ENCODE results near the gene SCAMP4.

Gene SCAMP4, protein sequence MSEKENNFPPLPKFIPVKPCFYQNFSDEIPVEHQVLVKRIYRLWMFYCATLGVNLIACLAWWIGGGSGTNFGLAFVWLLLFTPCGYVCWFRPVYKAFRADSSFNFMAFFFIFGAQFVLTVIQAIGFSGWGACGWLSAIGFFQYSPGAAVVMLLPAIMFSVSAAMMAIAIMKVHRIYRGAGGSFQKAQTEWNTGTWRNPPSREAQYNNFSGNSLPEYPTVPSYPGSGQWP

GRCh38 chr19:1905110-1905862, at the start of gene SCAMP4, which contains the start of gene ADAT3:
SCAMP4 (plus strand) TSS chr19:1905399; CDS start chr19:1915020, 9,621 bp downstream.
ADAT3 (plus strand) TSS chr19:1905399; CDS start chr19:1912048, 6,649 bp downstream.
- no peaks in the 10 kb centered on the region for H3K27me3 ChIP-seq (replicated peaks; ENCODE audit: control insufficient read depth, insufficient read depth, low read length)
- peak within 1 kb of the TSS; percentile 75 for H3K4me3 ChIP-seq (replicated peaks; ENCODE audit: low read depth, low read length)
- H3K36me3 ChIP-seq (ENCODE audit: control insufficient read depth, insufficient read depth, low read length): peaks cover 4% of the 10 kb centered on the region
- TF ChIP-seq, protein P1, sequence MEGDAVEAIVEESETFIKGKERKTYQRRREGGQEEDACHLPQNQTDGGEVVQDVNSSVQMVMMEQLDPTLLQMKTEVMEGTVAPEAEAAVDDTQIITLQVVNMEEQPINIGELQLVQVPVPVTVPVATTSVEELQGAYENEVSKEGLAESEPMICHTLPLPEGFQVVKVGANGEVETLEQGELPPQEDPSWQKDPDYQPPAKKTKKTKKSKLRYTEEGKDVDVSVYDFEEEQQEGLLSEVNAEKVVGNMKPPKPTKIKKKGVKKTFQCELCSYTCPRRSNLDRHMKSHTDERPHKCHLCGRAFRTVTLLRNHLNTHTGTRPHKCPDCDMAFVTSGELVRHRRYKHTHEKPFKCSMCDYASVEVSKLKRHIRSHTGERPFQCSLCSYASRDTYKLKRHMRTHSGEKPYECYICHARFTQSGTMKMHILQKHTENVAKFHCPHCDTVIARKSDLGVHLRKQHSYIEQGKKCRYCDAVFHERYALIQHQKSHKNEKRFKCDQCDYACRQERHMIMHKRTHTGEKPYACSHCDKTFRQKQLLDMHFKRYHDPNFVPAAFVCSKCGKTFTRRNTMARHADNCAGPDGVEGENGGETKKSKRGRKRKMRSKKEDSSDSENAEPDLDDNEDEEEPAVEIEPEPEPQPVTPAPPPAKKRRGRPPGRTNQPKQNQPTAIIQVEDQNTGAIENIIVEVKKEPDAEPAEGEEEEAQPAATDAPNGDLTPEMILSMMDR (IDR thresholded peaks at IDR 0.05; ENCODE audit: insufficient read depth, low read length, poor library complexity, severe bottlenecking): no peak
- DNase-seq (ENCODE audit: extremely low read depth, insufficient read length): peak; percentile 100

DNA sequence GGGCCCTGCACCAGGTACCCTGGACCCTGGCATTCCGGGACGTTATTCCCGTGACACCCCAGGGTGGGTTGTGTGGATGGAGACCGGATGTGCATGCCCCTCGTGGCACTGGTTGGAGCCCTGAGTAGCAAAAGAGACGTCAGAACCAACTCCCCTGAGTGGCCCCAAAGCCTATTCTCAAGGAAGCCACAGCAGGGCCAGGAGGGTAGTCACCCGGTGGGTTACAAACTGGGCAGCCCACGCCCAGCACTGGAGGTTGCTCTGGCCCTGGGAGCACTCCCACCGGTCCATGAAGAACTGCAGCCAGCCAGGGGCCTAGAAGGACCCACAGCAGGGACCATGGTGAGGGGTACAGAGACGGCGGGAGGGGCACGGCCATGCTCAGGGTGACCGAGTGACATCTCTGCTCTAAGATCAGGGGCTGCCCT, 49.4 kb upstream of the SCAMP4 start:
- Histone ChIP-seq H3K27me3 (replicated peaks; ENCODE audit: control insufficient read depth, insufficient read depth, low read length) (no peaks in the 10 kb centered on the region), H3K36me3 (ENCODE audit: control insufficient read depth, insufficient read depth, low read length) (no peaks in the 10 kb centered on the region), H3K4me3 (replicated peaks; ENCODE audit: low read depth, low read length) (peak overlapping the region; percentile 75)
- TF ChIP-seq, protein P1 (IDR thresholded peaks at IDR 0.05; ENCODE audit: insufficient read depth, low read length, poor library complexity, severe bottlenecking): no peak
- no peak for DNase-seq (ENCODE audit: extremely low read depth, insufficient read length)

DNA sequence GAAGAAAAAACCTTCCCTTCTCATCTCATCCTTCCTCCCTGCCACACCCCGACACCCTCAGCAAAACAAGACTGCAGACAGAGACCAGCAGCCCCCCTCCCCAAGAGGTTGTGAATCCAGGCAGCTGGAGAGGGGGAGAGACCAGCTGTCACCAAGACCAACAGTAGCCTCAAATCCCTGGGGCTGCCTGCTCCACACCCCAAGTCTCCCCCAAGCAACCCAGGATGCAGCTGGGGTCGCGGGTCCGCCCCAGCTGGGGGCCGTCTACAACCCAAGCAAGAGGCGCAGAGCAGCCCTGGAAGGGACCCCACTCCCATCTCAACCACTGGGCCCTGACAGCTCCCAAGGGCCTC, 48.9 kb upstream of the SCAMP4 start:
- Histone ChIP-seq H3K36me3 (ENCODE audit: control insufficient read depth, insufficient read depth, low read length) (no peaks in the 10 kb centered on the region), H3K4me3 (replicated peaks; ENCODE audit: low read depth, low read length) (peak overlapping the region; percentile 75), H3K27me3 (replicated peaks; ENCODE audit: control insufficient read depth, insufficient read depth, low read length) (no peaks in the 10 kb centered on the region)
- TF ChIP-seq, protein P1 (IDR thresholded peaks at IDR 0.05; ENCODE audit: insufficient read depth, low read length, poor library complexity, severe bottlenecking): no peak
- DNase-seq (ENCODE audit: extremely low read depth, insufficient read length): no peak

DNA sequence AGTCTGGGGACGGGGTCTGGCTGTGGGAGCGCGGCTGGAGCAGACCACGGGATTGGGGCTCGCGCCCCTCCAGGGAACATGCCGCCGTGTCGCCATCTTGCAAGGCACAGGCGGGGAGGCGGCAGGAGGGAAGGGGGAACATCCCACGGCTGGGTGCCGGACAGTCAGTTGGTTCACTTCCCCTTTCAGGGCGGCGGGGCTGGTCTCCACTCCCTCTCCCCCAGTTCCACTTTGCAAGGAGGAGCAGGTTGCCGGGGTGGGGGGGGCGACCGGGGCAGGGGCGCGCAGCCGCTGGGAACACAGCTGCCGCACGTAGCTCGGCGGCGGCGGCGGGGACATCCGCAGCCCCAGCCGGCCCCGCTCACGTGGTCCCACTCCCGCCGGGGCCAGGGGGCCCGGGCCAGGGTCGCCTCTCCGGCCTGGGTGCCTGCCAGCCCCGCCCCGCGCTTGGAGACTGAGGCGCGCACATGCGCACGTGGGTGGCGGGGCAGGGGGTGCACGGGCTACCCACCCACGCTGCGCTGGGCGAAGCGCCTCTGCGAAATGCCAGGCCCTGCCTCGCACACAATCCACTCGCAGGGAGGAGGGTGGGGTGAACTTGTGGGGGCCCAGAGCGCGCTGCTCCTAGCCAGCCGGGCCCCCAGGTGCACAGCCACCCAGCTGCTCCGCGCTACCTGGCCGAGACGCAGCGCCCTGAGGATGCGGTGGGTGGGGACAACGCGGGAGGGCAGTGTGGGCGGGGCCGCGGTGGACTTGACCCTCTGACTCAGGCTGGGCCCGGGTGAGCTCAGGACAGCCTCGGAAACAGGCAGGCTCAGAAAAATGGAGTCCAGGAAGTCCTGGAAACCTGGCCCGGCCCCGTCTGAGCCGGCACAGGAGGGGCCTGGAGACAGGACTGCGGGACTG, 48.2 kb upstream of the SCAMP4 start:
- DNase-seq (ENCODE audit: extremely low read depth, insufficient read length): peak; percentile 80
- TF ChIP-seq, protein P1 (IDR thresholded peaks at IDR 0.05; ENCODE audit: insufficient read depth, low read length, poor library complexity, severe bottlenecking): no peak
- Histone ChIP-seq H3K36me3 (ENCODE audit: control insufficient read depth, insufficient read depth, low read length) (no peaks in the 10 kb centered on the region), H3K27me3 (replicated peaks; ENCODE audit: control insufficient read depth, insufficient read depth, low read length) (no peaks in the 10 kb centered on the region), H3K4me3 (replicated peaks; ENCODE audit: low read depth, low read length) (peak overlapping the region; percentile 75)

DNA sequence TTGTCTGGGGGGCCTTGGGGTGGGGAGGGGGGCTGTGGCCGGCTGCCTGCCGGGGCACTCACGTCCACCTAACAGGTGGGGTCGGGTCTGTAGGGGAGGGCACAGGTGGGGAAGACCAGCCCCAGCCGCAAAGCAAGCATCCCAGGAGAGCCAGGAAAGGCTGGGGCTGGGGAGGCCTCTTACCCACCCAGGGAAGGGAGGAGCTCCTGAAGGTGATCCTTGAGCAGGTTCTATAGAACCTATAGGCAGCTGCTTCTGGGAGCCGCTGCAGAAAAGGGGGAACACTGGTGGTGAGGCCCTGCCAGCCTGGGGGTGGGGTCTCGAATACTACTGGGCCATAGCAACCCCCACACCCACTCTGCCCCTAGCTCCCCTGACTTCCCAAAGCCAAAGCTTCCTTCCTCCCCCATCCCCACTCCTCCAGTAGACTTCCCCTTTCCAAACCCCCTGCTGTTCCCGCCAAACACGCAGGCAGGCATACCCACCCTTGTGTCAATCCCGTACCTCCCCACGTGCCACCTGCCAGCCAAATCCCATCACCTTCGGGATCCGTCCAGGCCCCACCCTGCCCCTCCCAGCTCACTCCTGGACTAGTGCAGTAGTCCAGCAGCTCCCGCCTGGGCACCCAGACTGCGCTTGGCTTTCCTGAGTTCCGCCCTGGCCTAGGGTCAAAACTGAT, 47.4 kb upstream of the SCAMP4 start:
- no peak for DNase-seq (ENCODE audit: extremely low read depth, insufficient read length)
- Histone ChIP-seq H3K27me3 (replicated peaks; ENCODE audit: control insufficient read depth, insufficient read depth, low read length) (no peaks in the 10 kb centered on the region), H3K4me3 (replicated peaks; ENCODE audit: low read depth, low read length) (peak overlapping the region; percentile 75), H3K36me3 (ENCODE audit: control insufficient read depth, insufficient read depth, low read length) (no peaks in the 10 kb centered on the region)
- TF ChIP-seq, protein P1 (IDR thresholded peaks at IDR 0.05; ENCODE audit: insufficient read depth, low read length, poor library complexity, severe bottlenecking): no peak

All from GM06990 (cell line).